H1 (cell line): Measurements from ENCODE around the gene IL1RAPL1. TPM values are rescaled to one million over a fixed set of nuclear protein-coding genes. Genes with fewer than 3 reads are reported as not detected.

Experiments used
- polyA plus RNA-seq, 7 experiments: library from polyadenylated mRNA; depleted of rRNA in 3 of 7; stranded (reverse) in 5 of 7; unstranded in 2 of 7; fragments of >200 nt in 5 of 7; fragments of 200-250 nt in 2 of 7; gene quantifications; 1 replicate in 5 of 7; 2 replicates in 1 of 7; 4 replicates in 1 of 7; pipeline versions ENCODE4 v1.2.1 to v1.2.3, GENCODE V29; 2011 to 2013; ENCODE audit warnings: missing spikeins in 2 of 7, mixed read lengths in 2 of 7
- total RNA-seq: library from RNA; stranded (reverse); fragmentation: NEBNext Ultra II Directional; extraction: Animal tissue kit (Norgen Biotek cat#: 25700); gene quantifications from 2 replicates; pipeline ENCODE4 v1.2.1, GENCODE V29; 2021
- TF ChIP-seq, protein P1 (sequence below): IDR thresholded peaks from 2 replicates; pipeline ENCODE4 v1.6.1; 2011; ENCODE audit warnings: low read depth, mild to moderate bottlenecking, low read length; ENCODE audit not compliant: insufficient read depth

Gene IL1RAPL1
- total and polyA plus RNA-seq, 2 of the 8 experiments (the other 6 are each of a cell fraction or from before 2014, with no cell fraction given), result 0.11 to 0.35 TPM

DNA sequence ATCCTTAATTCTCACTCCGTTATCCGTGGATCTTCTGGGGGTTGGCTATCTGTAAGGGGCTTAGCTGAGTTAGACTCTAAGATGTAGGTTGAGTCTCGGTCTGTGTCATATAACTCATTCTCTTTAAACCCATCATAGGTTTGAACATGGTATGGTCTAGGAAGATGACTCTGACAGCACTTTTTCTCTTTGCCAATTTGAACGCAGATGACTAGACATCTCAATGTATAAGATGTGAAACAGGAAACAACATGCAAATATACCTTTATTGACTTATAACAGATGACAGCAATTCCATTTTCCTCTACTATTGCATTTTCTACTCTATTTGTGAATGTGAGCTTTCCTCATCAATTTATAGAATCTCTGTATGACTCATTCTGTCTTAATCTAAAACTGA lies 993.3 kb downstream of the IL1RAPL1 start (continued):
- TF ChIP-seq, protein P1, sequence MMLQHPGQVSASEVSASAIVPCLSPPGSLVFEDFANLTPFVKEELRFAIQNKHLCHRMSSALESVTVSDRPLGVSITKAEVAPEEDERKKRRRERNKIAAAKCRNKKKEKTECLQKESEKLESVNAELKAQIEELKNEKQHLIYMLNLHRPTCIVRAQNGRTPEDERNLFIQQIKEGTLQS, result no peak
